ENCODE measurements around the gene MEF2C.

DNA sequence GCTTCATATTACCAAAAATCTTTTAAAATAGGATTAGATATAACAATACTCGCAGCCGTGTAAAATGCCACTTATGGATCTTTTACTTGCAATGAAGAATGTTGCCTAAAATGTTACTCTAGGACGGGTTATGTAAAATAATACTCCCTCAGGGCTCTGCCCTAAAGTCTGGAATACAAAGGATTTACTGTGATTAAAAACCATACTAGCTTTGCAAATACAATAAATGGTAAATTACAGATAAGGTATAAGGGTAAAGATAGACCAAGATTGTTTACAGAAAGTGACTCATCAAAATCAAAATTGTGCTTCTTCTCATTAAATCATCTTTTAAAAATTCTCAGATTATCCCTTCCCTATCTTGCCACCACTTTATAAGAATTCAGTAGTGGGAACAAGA lies 163.6 kb downstream of the MEF2C start:
- TF ChIP-seq, protein P1, sequence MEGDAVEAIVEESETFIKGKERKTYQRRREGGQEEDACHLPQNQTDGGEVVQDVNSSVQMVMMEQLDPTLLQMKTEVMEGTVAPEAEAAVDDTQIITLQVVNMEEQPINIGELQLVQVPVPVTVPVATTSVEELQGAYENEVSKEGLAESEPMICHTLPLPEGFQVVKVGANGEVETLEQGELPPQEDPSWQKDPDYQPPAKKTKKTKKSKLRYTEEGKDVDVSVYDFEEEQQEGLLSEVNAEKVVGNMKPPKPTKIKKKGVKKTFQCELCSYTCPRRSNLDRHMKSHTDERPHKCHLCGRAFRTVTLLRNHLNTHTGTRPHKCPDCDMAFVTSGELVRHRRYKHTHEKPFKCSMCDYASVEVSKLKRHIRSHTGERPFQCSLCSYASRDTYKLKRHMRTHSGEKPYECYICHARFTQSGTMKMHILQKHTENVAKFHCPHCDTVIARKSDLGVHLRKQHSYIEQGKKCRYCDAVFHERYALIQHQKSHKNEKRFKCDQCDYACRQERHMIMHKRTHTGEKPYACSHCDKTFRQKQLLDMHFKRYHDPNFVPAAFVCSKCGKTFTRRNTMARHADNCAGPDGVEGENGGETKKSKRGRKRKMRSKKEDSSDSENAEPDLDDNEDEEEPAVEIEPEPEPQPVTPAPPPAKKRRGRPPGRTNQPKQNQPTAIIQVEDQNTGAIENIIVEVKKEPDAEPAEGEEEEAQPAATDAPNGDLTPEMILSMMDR (IDR thresholded peaks at IDR 0.05; ENCODE audit: low read depth, low read length, poor library complexity, severe bottlenecking), result no peak
- TF ChIP-seq EZH2phosphoT487 (IDR thresholded peaks at IDR 0.05; ENCODE audit: borderline replicate concordance, low read length), result no peak

Measured in DOHH2 (cell line).